Iris pigment epithelial cell (primary cell): ENCODE data around the gene HSPB7.
"Not testable (repeated sequence)": the region's sequence is repeated elsewhere in the genome, so short reads cannot be mapped to it uniquely, and the experiment has no call there.

Experiments
- DNase-seq: peaks from one replicate; pipeline ENCODE4 v3.0.0-alpha.2; 2011; ENCODE audit warnings: low read depth

Gene HSPB7

GRCh38 chr1:16022393-16022792, 4.5 kb upstream of the HSPB7 start:
- DNase-seq: no peak

- DNase-seq: no peak
These were observed 3.8 kb upstream of the HSPB7 start, which contains the start of gene CLCNKA for GRCh38 chr1:16021681-16022080. CLCNKA (plus strand) TSS chr1:16022036; CDS start chr1:16022620, 584 bp downstream.

GRCh38 chr1:16020878-16021277, 3.0 kb upstream of the HSPB7 start:
- not testable (repeated sequence) for DNase-seq

- DNase-seq: no peak
These were observed 2.5 kb upstream of the HSPB7 start for GRCh38 chr1:16020325-16020724.

GRCh38 chr1:16019644-16020277, 1.9 kb upstream of the HSPB7 start:
- no peak for DNase-seq

- DNase-seq: no peak
These were observed 1.2 kb upstream of the HSPB7 start for GRCh38 chr1:16018749-16019643.

DNA sequence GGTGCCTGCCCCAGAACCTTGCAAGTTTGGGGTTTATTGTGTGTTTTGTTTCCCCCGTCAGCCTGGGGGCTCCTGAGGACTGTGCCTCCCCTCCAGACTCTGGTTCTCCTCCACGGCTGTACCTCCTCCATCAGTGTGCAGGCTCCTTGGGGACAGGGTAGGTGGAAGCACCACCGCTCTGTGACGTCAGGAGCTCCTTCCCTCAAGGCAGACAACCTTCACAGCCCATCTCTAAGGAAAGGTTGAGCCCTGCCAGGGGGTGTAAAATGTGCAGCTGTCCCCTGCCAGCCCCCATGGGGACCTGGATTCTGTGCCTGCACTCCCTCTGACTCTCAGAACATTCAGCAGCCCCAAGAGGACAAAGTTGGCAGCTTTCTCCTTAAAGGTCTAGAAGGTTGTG, 465 bp upstream of the HSPB7 start:
- no peak for DNase-seq

DNA sequence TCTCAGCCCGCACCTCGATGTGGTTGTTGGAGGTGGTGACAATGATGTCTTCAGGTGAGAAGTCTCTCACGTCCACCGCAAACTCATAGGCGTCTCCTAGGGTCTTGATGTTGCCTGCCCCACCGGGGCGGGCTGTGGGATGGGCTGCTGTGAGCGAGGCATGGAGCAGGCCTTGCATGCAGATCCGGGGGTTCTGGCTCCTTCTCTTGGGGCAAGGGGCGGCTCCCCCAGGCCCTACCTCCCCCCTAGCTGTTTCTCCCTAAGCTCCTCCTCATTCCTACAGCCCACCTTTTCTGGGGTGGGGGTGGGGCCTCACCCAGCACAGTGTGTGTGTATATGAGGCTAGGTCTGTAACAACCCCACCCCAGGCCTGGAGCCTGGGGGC, 775 bp downstream of the HSPB7 start:
- no peak for DNase-seq

DNA sequence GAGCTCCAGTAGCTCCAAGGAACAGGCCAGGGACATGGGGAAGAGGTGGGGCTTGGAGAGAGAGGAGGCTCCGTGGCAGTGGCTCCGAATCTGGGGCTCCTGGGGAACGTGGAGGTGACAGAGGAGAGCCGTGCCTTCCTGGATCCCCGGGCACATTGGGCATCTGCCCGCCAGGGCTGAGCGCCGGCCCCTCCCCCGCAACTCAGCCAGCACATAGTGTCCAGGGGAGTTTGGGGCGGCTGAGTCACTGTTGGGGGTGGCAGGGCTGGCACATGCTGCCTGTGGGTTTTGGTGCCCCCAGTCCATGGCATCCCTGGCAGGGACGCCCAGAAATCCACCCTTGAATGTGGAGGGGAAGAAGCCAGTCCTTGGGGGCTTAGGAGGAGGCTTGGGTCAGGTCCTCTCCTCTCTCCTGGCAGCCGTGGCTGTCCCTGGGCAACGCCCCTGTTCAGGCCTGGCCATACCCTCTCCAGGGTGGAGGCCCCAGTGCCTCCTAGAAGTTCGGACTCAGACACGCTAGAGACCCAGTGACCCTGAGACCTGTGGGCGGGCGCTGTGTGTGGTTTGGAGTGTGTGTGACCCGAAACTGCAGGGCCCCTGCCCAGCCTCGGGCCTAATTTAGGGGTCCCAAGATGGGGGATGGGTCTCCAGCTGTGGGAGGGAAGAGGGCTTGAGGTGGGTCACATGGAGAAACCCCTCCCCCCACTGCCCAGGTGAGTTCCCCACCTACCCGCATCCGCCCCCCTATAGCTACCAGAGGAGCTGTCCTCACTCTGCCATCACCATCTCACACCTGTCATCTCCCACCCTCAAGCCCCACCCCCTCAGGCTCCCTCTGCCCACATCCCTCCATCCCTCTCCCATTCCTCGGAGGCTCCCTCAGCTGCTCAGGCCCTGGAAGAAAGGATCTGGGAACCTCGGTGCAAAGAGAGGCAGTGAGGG, 1.6 kb downstream of the HSPB7 start:
- no peak for DNase-seq

DNA sequence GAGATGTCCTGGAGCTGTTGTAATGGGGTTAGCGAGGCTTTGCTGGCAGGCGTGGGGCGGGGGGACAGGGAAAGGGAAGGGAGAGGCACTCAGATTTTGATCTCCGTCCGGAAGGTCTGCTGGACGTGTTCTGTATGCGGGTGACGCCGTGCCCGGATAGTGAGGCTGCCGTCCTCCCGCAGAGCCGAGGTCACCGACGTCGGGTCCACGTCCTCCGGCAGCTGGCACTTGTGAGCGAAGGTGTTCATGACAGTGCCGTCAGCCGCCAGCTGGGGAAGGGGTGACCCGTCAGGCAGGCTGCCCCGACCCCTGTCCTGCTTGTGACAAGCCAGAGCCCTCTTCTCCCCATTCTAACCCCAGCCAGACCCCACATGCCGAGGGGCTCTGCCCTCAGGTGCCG, 2.4 kb downstream of the HSPB7 start:
- DNase-seq: no peak

DNA sequence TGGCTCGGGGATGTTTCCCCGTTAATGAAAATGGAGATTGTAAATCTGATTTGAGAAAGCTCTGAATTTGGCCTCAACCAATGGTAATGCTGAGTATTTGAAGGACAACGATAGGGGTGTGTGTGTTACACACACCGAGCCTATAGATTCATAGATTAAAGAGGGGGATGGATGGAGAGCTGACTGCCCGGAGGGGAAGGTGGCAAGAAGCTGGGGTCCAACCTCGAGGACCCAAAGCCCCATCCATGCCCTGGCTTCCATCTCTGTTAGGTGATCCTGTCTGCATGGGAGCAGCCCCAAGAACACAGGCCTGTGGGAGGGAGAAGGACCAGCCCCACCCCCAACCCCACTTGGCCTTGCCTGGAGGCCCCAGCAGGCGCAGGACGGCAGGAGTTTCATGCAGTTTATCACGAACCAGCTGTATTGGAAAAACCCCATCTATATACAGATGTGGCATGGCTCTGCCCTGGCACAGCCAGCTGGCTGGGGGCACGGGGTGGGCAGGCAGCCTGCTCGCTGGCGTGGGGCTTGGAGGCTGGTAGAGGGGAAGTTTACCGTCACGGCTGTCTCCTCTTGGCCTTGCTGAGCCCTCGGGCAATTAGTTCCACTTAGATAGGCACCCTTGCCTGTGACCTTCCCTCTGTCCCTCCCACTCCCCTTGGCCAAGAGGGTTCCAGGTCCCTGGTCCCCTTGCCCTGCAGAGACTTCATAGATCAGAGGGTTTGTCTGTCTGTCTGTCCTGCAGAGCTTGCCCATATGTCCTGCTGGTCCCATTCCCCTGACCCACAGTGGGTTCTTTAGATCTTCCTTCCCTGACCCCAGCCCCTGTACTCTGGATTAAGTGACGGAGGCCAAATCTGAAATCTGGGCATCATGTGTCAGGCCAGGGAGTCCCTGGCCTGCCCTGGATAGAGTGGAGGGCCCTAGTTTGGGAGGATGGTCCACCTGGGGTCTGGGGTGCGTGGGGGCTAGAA, 3.0 kb downstream of the HSPB7 start:
- DNase-seq: no peak

GRCh38 chr1:16013908-16014258, 4.0 kb downstream of the HSPB7 start:
- DNase-seq: no peak

DNA sequence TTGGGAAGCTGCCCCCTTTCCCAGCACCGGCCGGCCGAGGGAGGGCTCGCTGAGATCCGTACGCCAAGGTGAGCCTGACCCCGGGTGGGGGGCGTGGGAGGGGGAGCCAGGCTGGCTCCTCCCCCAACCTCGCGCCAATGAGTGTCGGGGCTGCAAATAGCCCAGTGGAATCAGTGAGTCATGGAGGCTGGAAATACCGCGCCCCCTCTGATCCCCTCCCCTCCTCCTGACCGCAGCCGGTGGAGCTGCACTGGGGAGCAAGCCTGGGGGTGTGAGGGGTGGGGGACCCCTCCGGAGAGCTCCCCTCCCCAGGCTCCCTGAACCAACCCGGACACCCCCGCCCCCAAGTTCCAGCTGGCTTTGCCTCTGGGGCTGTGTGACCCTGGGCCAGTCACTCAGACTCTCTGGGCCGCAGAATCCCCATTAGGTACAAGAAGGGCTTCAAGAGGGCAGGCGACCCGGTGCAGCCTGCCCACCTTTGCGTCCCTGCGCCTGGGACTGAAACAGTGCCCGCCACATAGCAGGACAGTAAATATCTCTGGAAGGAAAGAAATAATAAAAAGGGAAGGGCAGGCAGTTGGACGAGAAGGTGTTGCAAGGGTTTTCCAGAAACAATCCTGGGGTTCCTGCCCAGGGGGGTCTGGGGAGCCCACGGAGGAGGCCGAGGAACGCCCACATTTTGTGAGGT, 4.5 kb downstream of the HSPB7 start:
- peak; percentile 82 for DNase-seq

DNA sequence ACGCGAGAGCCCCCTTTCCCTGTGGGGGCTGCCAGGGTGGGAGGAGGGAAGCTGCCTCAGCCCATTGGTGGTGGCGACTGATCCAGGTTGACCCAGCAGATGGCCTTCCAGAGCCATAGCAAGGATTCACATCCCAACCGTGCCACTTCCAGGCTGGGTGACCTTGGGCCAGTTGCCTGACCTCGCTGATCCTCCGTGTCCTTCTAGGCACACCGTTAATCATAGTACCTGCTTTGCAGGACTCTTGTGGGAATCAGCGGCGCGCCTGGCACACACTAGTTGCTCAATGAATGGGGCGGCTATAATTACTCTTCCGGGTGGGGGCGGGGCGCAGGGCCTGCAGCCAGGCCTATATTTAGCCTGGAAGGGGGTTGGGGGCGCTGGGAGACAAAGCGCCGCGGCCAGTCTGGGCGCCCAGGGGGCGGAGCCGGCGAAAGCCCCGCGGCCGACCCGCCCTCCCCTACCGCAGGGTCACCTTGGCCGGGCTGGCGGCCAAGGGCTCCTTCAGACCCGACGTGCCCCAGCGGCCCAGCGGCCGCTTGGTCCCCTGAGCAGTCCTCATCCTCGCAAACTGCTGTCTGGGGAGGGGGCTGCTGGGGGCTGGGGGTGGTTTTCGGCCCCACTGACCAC, 5.1 kb downstream of the HSPB7 start:
- DNase-seq: peak; percentile 73

DNA sequence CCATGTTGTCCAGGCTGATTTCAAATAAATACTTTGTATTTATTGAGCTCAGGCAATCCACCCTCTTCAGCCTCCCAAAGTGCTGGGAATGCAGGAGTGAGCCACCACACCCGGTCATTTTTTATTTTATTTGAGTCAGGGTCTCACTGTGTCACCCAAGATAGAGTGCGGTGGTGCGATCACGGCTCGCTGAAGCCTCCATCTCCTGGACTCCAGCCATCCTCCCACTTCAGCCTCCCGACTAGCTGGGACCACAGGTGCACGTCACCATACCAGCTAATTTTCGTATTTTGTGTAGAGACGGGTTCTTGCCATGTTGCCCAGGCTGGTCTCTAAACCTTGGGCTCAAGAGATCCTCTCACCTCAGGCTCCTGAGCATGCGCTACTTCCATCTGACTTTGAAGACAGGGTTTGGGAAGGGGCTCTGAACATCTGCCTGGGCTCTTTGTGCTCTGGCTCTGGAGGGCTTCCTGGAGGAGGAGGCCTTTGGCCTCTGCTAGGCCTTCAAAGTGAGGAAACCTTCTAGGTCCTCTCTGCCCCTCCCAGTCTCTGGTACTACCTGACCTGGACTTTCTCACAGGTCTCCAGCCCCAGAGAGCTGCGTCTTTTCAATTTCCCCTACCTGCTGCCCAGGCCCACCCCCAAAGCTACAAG, 5.8 kb downstream of the HSPB7 start:
- DNase-seq: no peak

DNA sequence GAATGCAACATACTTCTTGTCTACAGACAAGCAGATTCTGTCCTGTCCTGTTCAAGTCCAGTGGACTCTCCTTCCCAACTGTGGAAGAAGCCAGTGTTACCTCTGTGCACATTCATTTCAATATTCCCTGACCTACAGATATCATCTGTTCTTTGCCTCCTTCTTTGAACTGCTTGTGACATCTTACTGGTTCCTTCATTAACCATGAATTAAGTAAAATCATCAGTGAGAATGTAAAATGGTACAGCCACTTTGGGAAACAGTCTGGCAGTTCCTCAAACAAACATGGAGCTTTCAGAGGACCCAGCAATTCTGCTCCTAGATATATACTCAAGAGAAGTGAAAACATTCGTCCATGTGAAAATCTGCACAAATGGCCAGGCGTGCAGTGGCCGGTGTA, 7.0 kb downstream of the HSPB7 start:
- DNase-seq: no peak

DNA sequence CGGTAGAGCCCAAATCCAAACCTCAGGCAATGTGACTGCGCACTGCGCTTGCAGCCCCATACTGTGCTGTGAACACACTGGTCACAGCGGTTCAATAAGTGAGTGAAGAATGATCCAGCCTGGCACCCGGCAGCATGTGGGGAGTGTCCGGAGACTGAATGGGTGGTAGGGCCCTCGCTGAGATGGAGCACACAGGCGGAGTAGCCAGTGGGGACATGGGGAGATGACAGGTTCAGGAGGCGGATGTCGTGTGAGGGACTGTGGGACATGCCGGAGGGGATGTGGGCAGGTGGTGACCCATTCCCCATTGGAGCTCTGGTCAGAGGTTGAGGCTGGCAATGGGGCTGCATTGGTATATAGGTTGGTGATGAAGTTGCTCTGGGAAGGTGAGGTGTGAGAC, 8.2 kb downstream of the HSPB7 start:
- DNase-seq: no peak

DNA sequence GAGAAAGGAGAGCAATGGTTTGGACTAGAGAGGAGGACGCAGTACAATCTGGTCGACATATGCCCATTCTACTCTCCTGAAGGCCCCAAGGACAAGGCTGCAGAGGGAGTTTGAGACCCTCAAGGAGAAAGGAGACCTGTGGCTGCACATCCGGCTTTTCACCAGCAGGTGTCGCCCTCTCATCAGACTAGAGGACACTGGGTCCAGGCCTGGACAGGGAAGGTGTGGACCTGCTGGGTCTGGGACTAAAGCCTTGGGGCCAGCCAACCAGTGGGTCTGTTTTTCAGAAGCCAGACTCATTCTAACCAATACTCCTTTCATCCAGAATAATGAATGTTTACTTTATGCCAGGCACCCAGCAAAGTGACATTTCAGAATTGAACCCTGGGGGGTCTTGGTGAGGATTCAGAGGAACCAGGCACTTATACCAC, 8.8 kb downstream of the HSPB7 start:
- peak; percentile 58 for DNase-seq

DNA sequence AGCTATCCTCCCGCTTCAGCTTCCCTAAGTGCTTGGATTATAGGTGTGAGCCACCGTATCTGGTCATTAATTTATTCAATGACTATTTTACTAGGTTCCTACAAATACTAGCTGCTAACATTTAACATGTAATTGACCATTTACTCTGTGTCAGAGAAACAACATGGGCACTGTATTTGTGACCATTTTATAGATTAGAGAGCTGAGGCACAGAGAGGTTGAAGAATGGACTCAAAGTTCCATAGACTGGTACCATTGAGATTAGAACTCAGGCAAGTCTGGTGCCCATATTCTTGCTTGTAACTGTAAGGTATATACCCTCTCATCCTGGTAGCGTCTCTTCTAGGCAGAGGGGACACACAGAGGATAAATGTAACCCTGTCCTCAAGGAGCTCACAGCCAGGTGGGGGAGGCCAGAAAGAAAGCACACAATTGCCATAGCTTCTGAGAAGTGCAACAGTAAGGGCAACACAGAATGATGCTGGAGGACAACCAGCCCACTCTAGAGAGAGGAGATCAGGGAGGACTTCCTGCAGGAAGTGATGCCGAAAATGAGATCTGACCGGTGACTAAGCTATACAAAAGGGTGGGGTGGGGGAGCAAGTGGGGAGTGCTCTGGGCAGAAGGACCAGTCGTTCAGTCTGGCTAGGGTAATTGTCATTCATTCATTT, 10.0 kb downstream of the HSPB7 start:
- no peak for DNase-seq
